Stimulated activated CD8-positive, alpha-beta memory T cell treated with anti-CD3 and anti-CD28 coated beads, Interleukin-7, amount 100 ng/mL, for 1 hour (primary cell): ENCODE results near the gene CC2D1B.

ENCODE experiments used
- DNase-seq, 2 donors: peaks; one replicate each; pipeline ENCODE4 v3.0.0-alpha.2; 2020; ENCODE audit warnings: low read depth in 2 of 2

The CC2D1B gene

DNA sequence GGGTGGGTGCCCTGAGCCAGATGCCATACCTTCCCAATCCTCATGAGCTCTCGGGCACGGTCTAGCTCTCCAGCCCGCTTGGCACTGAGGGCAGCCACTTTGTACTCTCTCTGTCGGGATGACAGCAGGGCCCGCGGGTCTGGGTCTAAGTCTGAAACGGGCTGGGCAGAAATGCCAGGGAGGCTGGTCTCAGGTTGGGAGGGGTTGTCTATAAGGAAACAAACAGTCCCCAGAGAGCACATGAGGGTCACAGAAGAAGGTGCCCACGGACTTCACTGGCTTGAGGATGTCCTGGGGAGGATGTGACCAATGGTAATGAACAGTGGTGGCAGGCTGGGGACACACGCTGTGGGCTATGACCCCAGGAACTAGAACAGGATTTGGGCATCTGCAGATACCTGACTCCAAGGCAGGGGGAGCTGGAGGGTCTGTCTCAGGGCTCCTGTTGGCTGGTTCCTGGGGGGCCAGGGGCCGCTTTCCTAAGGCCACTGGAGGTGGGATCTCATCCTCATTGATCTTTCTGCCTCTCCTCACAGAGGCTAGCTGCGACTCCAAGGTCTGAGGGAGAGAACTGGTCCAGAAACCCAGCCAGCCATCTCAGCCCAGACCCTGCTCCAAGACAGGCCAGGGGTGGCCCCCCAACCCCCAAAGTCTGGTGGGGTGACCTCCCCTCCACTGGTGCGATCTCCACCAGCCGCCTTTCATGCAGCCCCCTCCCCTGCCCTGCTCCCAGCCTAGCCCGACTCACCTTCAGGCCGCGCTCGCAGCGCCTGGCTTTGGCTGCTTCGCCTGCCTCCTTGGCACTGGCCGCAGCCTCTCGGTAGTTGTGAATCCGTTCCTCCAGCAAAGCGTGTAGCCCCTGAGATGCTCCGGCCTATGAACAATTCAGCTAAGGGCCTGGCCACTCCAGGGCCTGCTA is 6.1 kb downstream of the CC2D1B start:
- no peak for DNase-seq

DNA sequence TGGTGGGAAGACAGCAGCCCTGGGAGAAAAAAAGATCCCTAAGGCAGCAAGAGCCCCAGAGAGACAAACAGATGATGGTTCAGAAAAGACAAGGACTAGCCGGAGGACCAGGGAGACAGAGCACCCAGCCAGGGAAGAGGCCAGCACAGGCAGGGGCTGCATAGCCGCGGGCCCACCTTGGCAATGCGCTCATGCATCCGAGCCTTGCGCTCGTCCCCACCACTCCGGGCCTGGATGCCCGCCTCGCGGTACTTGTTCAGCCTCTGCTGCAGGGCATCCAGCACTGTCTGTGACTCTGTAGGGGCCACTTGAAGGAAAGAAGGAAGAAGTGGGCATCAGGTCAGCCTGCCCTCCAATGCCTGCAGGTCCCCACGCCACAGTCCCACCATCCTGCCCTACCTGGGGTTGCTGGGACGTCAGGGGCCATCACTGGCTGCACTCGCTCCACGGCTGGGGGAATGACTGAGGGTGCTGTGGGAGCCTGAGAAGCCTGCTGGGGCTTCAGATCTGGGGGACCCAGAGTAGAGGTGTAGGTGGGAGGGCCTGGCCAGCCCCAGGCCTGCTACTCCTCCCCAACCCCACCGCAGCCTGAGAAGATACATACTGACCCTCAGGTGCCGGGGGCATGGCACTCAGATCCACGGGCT is 7.0 kb downstream of the CC2D1B start:
- DNase-seq, result no peak

GRCh38 chr1:52357397-52357796 is 8.6 kb downstream of the CC2D1B start:
- no peak for DNase-seq

GRCh38 chr1:52356818-52357355 is 9.1 kb downstream of the CC2D1B start:
- DNase-seq, result no peak

DNA sequence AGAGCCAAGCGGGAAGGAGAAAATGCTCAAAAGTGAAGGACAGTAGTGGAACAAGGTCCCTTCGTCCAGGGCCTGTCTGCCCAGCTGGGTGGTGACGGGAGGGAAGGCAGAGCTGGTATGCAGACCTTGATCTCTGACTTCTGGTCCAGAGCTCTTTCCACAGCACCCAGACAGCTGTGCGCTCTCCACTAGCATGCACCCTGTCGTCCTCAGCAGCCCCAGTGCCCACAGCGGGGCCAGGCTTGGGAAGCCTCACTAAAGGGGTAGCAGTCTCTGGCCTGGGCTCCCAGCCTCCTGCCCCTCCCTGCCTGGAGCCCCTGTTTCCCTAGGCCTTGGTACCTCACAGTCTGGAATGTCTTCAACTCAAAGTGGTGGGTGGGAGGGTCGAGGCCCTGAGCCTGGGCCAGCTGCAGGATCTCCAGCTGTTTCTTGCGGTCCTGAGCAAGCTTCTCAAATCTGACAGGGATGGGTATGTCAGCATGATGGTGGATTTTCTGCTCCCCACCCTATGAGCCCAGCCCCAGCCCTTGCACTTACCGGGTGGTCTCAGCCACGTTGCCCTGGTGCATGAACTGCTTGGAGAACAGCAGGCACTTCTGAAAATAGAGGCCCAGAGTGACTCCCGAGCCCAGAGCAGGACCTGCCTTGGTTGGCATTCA is 10.0 kb downstream of the CC2D1B start:
- DNase-seq, result no peak

DNA sequence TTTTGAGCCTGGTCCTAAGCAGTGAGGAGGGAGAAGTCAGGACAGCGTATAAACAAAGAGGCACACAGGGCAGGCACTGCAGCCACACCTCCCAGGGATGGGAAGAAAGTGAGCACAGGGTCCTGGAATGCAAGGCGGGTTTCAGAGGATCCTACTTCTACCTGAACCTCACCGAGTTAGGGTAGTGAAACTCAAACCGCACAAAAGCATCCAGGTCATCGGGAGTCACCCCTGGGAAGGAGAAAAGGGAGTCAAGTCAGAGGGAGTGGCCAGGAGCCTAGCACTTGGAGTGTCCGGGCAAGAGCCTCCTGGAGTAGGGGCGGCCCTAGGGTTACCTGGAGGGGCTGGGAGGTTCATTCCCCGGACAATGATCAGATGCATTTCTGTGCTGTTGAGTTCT is 10.6 kb downstream of the CC2D1B start:
- DNase-seq, result no peak

GRCh38 chr1:52352690-52353089 is 13.3 kb downstream of the CC2D1B start:
- DNase-seq, result no peak

- DNase-seq, result no peak
Measured at GRCh38 chr1:52348704-52349300, 17.2 kb downstream of the CC2D1B start.

- no peak for DNase-seq
Measured at GRCh38 chr1:52346653-52347052, 19.4 kb downstream of the CC2D1B start.

GRCh38 chr1:52345252-52345651 is 20.8 kb downstream of the CC2D1B start:
- no peak for DNase-seq

- DNase-seq, result no peak
Measured at GRCh38 chr1:52343979-52344378, 22.0 kb downstream of the CC2D1B start.

- no peak for DNase-seq
Measured at GRCh38 chr1:52341655-52342260, 24.2 kb downstream of the CC2D1B start.

DNA sequence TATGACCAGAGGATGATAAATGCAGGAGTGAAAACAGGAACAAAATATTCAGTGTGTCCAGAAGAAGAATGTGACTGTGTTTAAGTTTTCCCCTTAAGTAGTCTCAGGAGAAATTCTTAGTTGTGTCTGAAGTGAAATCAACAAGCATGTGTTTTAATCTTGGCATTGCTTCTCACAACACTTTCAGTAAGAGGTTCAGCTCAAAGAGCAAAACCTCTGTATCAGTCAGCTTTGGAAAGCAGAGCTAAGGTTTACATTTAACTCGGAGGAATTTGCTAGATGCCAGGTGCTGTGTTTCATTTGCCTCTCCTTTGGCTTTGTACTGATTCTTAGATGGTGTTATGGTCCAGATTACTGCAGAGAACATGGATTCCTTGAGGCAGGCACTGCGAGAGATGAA is 28.6 kb downstream of the CC2D1B start:
- DNase-seq, result no peak

DNA sequence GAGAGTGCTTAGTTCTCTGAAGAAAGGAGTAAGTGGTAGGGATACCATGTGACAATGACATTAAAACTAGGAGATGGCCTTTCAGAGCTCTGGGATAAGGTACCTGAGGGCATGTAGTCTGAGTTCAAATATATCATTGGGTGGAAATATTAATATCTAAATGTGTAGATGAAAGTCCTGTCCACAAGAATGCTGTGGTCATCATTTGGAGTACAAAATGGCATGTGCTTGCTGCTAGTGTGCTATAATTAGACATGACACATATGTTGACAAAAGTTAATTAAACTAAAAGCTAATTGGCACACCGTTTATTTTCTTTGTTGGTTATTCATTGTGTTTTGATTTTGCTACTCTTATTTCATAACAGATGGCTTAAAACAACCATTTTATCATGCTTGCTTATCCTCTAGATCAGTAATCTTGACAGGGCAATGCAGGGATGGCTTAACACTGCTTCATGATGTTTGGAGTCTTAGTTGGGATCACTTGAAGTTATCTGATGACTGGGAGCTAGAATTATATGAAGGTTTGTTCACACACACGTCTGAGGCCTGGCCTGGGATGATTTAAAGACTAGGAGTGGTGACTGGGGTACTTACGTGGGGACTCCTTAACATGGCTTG is 31.0 kb downstream of the CC2D1B start:
- DNase-seq, result no peak

DNA sequence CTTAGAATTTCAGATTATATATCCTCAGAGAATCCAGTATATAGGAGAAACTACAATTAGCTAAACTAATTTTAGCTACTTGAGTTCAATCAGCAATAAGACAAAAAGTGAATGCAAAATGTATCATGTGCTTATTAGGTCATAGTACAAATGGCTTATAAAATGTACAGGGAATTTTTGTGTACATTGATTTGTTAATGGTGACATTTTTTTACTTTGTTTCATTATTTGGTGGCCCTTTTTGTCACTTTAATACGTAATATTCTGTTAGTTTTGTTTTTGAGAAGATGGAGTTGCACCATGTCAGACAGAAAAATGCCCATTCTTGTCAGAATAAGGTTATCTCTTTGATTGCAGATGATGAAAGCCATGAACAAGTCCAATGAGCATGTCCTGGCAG is 33.6 kb downstream of the CC2D1B start:
- no peak for DNase-seq

- DNase-seq, result no peak
Measured at GRCh38 chr1:52328615-52329014, 37.4 kb downstream of the CC2D1B start.

GRCh38 chr1:52325786-52326185 is 40.2 kb downstream of the CC2D1B start:
- no peak for DNase-seq

- no peak for DNase-seq
Measured at GRCh38 chr1:52323731-52324130, 42.3 kb downstream of the CC2D1B start.

GRCh38 chr1:52321061-52321460 is 44.9 kb downstream of the CC2D1B start:
- no peak for DNase-seq

- DNase-seq, result no peak
Measured at GRCh38 chr1:52306227-52307006, 59.6 kb downstream of the CC2D1B start.
